Umbilical cord (tissue), 2 donors: ENCODE data around the gene LRRC56. TPM values are rescaled to one million over a fixed set of nuclear protein-coding genes. Genes with fewer than 3 reads are reported as not detected.

Experiments
- DNase-seq: peaks from one replicate; pipeline ENCODE4 v3.0.0-alpha.2; 2015; ENCODE audit warnings: low spot score
- total RNA-seq: library from RNA; depleted of rRNA; stranded (reverse); fragments of >200 nt; gene quantifications from one replicate; pipeline ENCODE4 v1.2.3, GENCODE V29; 2014; ENCODE audit warnings: low replicate concordance; ENCODE audit not compliant: insufficient read depth

LRRC56 gene
- total RNA-seq, 1 donor from 2014 or later, result not detected

- no peak for DNase-seq
Observed at GRCh38 chr11:538431-539051, 1.2 kb downstream of the LRRC56 start.

GRCh38 chr11:539971-540481 is 2.7 kb downstream of the LRRC56 start:
- no peak for DNase-seq

- DNase-seq, result no peak
Observed at GRCh38 chr11:540583-541432, 3.5 kb downstream of the LRRC56 start.

- DNase-seq, result no peak
Observed at GRCh38 chr11:541433-541885, 4.1 kb downstream of the LRRC56 start.

GRCh38 chr11:544817-545166 is 7.5 kb downstream of the LRRC56 start:
- DNase-seq, result no peak

- DNase-seq, result no peak
Observed at GRCh38 chr11:545171-545570, 7.8 kb downstream of the LRRC56 start.

- no peak for DNase-seq
Observed at GRCh38 chr11:548700-549603, 11.6 kb downstream of the LRRC56 start.

- no peak for DNase-seq
Observed at GRCh38 chr11:550021-550745, 12.9 kb downstream of the LRRC56 start.

GRCh38 chr11:550746-551085 is 13.4 kb downstream of the LRRC56 start:
- DNase-seq, result no peak

GRCh38 chr11:551131-551530 is 13.8 kb downstream of the LRRC56 start:
- DNase-seq, result no peak

- no peak for DNase-seq
Observed at GRCh38 chr11:551596-551995, 14.3 kb downstream of the LRRC56 start.

GRCh38 chr11:553083-553987 is 16.0 kb downstream of the LRRC56 start:
- no peak for DNase-seq

GRCh38 chr11:553988-554340 is 16.6 kb downstream of the LRRC56 start:
- no peak for DNase-seq

- no peak for DNase-seq
Observed at GRCh38 chr11:554428-555226, 17.3 kb downstream of the LRRC56 start.

- DNase-seq, result no peak
Observed at GRCh38 chr11:555227-555779, 18.0 kb downstream of the LRRC56 start.

- no peak for DNase-seq
Observed at GRCh38 chr11:555780-556661, 18.7 kb downstream of the LRRC56 start.

GRCh38 chr11:556662-557256 is 19.4 kb downstream of the LRRC56 start:
- no peak for DNase-seq
